ENCODE measurements around the gene PAWR. TPM values are rescaled to one million over a fixed set of nuclear protein-coding genes. Genes with fewer than 3 reads are reported as not detected.

Gene PAWR
- total and polyA plus RNA-seq, 2 of the 13 experiments (the other 11 are each of a cell fraction or from before 2014, with no cell fraction given) = 29.1 to 36.1 TPM

GRCh38 chr12:79560225-79560889 is 130.4 kb downstream of the PAWR start (continued):
- TF ChIP-seq SNAPC4 (CRISPR knock-in tag; IDR thresholded peaks at IDR 0.05) = no peak
- no peak for TF ChIP-seq PAF1 (CRISPR knock-in tag; IDR thresholded peaks at IDR 0.05)
- TF ChIP-seq ZNF501 (CRISPR knock-in tag; IDR thresholded peaks at IDR 0.05) = no peak
- TF ChIP-seq KAT7 (CRISPR knock-in tag; IDR thresholded peaks at IDR 0.05; ENCODE audit: borderline replicate concordance) = no peak
- no peak for TF ChIP-seq ZBTB37 (CRISPR knock-in tag; IDR thresholded peaks at IDR 0.05)
- TF ChIP-seq IRF9 (CRISPR knock-in tag; IDR thresholded peaks at IDR 0.05; ENCODE audit: borderline replicate concordance) = no peak
- TF ChIP-seq ATF6 (CRISPR knock-in tag; conservative IDR thresholded peaks at IDR 0.05) = no peak
- peak; percentile 58; the same call in 1 of the 2 replicates for TF ChIP-seq RARA (CRISPR knock-in tag; IDR thresholded peaks at IDR 0.05)
- no peak for TF ChIP-seq PRDM10 (CRISPR knock-in tag; IDR thresholded peaks at IDR 0.05; ENCODE audit: low read depth)
- TF ChIP-seq ZBTB43 (CRISPR knock-in tag; conservative IDR thresholded peaks at IDR 0.05) = 0 out of 2 replicates have a peak, but pooled peaks have one; percentile 23
- TF ChIP-seq ZNF556 (CRISPR knock-in tag; IDR thresholded peaks at IDR 0.05; ENCODE audit: borderline replicate concordance) = no peak
- TF ChIP-seq ISL2 (CRISPR knock-in tag; IDR thresholded peaks at IDR 0.05) = peak; percentile 89
- no peak for TF ChIP-seq TCF12 (IDR thresholded peaks at IDR 0.05)
- TF ChIP-seq TCF12 (CRISPR knock-in tag; IDR thresholded peaks at IDR 0.05) = peak; percentile 42; the same call in 1 of the 2 replicates
